LNCAP (cell line): ENCODE results near the gene GRB10.

Experiments used
- TF ChIP-seq, protein P1 (sequence below): fragments of 450-650 bp; IDR thresholded peaks from 2 replicates; pipeline ENCODE4 v1.5.1; 2017; ENCODE audit warnings: mild to moderate bottlenecking

The GRB10 gene

DNA sequence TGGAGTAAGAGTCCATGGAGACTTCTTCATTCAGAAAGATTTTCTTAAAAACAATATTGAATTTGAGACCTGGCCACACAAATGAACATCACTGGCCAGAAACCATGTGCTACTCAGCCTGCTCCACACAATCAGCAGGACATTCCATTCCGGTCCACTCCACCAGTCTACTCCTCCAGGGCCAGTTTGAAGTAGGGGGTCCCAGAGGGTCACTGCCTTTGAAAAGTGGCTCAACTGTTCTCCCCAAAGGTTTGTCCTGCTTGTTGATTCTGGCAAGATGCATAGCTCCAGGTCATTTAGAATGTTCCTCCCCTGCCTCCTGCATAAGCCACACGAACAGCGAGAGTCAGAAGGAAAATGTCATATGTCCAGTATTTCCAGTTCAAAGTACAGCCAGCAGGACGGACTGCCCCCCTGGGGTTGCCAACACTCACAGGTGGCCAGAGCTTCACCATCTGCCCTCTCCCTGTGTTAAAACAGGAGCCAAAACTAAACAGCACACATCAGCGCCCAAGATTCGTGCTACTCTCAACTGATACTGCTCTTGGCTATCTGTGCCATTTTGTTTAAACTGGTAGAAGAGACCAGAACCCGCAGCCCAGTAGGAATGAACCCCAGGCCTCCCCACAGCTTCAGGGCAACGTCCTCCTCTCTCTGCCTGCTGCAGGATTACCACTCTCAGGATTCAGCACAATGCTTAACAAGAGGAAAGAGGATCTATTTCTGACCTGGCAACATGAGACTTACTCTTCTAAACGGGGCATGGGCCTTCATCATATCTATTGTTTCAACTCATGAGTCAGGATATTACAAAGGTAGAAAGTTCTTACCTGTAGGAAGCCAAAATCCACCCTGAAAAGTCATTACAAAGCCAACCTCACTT is 11.3 kb downstream of the GRB10 start:
- TF ChIP-seq, protein P1, sequence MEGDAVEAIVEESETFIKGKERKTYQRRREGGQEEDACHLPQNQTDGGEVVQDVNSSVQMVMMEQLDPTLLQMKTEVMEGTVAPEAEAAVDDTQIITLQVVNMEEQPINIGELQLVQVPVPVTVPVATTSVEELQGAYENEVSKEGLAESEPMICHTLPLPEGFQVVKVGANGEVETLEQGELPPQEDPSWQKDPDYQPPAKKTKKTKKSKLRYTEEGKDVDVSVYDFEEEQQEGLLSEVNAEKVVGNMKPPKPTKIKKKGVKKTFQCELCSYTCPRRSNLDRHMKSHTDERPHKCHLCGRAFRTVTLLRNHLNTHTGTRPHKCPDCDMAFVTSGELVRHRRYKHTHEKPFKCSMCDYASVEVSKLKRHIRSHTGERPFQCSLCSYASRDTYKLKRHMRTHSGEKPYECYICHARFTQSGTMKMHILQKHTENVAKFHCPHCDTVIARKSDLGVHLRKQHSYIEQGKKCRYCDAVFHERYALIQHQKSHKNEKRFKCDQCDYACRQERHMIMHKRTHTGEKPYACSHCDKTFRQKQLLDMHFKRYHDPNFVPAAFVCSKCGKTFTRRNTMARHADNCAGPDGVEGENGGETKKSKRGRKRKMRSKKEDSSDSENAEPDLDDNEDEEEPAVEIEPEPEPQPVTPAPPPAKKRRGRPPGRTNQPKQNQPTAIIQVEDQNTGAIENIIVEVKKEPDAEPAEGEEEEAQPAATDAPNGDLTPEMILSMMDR: no peak

DNA sequence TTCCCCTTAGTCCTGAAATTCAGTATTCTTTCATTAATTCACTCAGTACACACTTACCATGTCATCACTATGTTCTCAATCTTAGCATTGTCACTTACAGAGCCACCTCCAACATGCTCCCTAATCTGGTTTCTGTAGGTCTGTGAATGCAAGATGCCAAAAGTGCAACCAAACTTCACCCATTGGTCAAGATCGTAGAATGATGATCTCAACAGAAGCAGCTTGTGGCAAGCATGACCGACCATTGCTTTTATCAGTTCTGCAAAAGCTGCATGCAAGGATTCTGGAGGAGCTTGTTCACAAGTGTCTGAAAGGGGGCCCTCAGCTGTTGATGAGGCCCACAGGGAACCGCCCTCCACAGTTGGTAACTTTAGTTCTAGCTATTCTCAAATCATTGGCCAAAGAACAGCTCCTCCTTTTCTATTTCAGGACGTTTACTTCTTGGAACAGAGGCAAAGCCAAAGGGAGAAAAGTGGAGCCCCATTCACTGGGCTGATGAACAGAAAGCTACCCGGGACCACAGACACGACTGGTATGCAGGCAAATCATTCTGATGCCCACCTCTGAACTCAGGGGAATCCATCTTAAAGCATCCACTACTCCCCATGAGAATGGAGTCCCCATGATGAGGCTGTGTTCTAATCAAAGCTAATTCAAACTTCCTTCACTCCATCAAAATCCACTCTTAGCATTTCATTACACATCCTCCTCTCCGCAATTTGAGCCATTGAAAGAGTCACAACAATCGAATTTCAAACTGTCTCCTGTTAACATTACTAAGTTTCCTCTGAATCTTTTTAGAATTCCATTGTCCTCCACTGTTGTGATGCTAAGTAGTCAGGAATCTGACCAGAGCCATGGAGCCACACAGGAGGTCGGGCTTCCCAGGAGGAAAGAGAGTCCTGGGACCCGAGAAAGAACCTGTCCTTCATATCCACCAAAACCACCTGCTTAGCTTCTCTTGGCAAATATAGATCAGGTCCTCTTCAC is 13.9 kb downstream of the GRB10 start:
- TF ChIP-seq, protein P1: no peak

DNA sequence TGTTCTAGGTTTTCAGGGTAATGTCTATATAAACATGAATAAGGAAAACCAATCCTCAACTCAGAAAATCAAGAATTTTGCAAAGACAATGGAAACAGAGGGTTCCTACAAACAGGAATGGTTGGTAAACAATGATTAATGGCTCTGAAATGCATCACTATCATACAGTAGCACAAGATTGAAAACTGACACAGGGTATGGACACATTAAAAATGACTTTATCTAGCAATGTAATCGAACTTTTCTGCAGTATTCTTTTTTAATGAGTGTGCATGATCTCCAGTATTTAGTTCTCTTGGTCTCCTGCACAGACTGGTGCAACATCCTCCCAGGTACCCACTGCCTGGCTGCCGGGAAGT is 15.9 kb downstream of the GRB10 start:
- TF ChIP-seq, protein P1: no peak

DNA sequence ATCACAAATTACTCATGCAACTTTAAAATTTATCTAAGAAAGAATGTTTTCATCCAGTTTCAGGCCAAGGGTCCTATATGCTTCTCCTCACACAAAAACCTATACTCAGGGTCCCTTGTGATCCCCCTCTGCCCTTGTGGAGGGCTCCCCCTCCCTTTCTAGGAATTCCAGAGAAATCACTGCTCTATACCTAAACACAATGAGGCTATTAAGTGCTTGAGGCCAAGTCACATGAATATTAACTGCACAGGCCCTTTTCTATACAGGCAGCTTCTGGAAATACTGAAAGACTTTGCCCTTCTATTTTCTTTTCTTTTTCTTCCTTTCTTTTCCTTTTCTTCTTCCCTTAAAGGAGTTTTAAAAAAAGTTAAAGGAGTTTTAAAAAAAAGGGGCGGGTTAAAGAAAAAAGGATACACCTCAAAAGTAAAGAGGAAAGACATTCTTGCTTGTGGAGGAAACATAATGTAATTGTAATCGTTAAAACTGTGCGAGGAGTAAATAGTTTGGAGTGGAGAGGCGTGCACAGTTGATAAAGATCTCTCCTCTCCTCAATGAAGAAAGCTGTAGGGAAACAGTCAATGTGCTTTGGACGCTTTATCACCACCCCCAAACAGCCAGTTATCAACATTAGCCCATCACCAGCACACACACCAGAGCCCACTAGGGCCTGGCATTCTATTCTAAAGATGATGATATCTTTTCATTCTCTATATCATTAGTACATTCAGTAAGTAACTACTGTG is 16.4 kb downstream of the GRB10 start:
- TF ChIP-seq, protein P1: no peak

DNA sequence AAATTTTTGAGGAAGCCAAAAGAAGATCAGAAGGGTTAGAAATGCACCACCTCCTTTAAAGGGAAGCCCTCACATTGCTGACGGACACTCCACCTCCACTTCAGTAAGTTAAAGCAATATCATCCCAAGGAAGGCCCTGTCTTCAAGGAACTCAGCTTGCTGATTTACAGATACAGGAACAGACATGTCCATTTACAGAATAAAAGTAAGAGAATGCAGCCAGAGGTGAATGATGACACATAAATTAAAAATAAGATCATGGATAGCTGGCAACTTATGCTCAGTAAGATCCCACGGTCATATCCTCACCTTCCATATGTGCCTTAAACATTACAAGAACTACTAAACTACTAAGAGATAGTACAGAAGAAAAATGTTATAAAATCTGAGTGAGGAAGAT is 20.4 kb downstream of the GRB10 start:
- TF ChIP-seq, protein P1: no peak

DNA sequence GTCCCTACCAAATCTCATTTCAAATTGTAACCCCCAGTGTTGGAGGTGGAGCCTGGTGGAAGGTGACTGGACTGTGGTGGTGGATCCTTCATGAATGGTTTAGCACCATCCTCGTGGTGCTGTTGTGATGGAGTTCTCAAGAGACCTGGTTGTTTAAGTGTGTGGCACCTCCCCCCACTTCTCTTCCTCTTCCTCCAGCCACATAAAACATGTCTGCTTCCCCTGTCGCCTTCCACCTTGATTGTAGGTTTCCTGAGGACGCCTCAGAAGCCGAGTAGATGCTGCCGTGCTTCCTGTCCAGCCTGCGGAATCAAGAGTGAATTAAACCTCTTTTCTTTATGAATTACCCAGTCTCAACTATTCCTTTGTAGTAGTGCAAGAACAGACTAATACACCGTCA is 21.0 kb downstream of the GRB10 start:
- TF ChIP-seq, protein P1: no peak
